WERI-Rb-1 (cell line): ENCODE measurements around the gene NANOG.
"Not testable (repeated sequence)": the region's sequence is repeated elsewhere in the genome, so short reads cannot be mapped to it uniquely, and the experiment has no call there.

ENCODE experiments used
- DNase-seq: peaks from one replicate; pipeline ENCODE4 v3.0.0-alpha.2; 2020
- H3K27ac ChIP-seq: fragments of 250-450 bp; sonication (Bioruptor Pico); 2 replicates; pipeline ENCODE4 v1.5.1; 2020; ENCODE audit warnings: mild to moderate bottlenecking, moderate library complexity
- H3K27me3 ChIP-seq: fragments of 250-450 bp; sonication (Bioruptor Pico); 2 replicates; pipeline ENCODE4 v1.5.1; 2021; ENCODE audit warnings: mild to moderate bottlenecking, low read depth, moderate library complexity; ENCODE audit not compliant: insufficient read depth, severe bottlenecking
- H3K36me3 ChIP-seq: fragments of 250-450 bp; sonication (Bioruptor Pico); 2 replicates; pipeline ENCODE4 v1.5.1; 2020; ENCODE audit warnings: mild to moderate bottlenecking, moderate library complexity
- H3K4me3 ChIP-seq: 2 replicates; pipeline ENCODE4 v1.5.1; 2011; ENCODE audit warnings: low read depth, mild to moderate bottlenecking, control low read depth, low read length
- H3K9me3 ChIP-seq: fragments of 250-450 bp; sonication (Bioruptor Pico); 2 replicates; pipeline ENCODE4 v1.5.1; 2021; ENCODE audit warnings: mild to moderate bottlenecking, moderate library complexity; ENCODE audit not compliant: severe bottlenecking
- TF ChIP-seq, protein P1 (sequence below): IDR thresholded peaks from 2 replicates; pipeline ENCODE4 v1.5.1; 2011; ENCODE audit warnings: low read depth, mild to moderate bottlenecking, control low read depth, inconsistent platforms, low read length

NANOG gene

DNA sequence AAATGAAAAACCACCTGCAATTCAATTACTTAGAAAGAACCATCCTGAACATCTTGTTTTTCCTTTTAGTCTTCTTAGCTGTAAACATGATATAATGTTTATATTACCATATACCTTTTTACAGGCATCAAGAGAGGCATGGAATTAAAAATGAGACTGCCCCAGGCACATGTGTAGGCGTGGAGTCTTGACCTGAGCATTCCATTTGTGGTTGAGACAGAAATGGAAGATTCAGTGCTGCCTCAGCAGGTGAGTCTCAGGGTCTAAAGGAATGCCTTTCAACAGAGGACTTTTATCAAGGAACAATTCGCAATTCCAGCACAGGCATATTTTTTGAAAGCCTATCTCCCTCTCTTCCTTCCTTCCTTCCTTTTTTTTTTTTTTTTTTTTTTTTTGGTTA is 32.2 kb upstream of the NANOG start:
- Histone ChIP-seq H3K27ac (no peak overlapping the region), H3K9me3 (no peaks in the 10 kb centered on the region), H3K4me3 (no peak overlapping the region), H3K27me3 (no peaks in the 10 kb centered on the region), H3K36me3 (no peaks in the 10 kb centered on the region)
- TF ChIP-seq, protein P1, sequence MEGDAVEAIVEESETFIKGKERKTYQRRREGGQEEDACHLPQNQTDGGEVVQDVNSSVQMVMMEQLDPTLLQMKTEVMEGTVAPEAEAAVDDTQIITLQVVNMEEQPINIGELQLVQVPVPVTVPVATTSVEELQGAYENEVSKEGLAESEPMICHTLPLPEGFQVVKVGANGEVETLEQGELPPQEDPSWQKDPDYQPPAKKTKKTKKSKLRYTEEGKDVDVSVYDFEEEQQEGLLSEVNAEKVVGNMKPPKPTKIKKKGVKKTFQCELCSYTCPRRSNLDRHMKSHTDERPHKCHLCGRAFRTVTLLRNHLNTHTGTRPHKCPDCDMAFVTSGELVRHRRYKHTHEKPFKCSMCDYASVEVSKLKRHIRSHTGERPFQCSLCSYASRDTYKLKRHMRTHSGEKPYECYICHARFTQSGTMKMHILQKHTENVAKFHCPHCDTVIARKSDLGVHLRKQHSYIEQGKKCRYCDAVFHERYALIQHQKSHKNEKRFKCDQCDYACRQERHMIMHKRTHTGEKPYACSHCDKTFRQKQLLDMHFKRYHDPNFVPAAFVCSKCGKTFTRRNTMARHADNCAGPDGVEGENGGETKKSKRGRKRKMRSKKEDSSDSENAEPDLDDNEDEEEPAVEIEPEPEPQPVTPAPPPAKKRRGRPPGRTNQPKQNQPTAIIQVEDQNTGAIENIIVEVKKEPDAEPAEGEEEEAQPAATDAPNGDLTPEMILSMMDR, result no peak
- DNase-seq, result no peak

DNA sequence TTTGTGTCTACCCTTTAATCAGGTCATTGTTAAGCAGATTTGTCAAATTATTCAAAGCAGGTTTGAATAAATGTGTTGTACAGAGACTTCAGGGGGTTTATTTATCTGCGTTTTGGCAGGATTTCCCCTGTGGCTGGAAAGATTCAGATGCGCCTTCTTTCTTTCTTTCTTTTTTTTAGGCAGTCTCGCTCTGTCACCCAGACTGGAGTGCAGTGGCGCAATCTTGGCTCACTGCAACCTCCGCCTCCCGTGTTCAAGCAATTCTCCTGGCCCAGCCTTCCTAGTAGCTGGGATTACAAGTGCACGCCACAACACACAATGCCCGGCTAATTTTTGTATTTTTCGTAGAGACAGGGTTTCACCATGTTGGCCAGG is 30.4 kb upstream of the NANOG start:
- no peaks in the 10 kb centered on the region for H3K36me3 ChIP-seq
- H3K27ac ChIP-seq, result no peak overlapping the region
- no peaks in the 10 kb centered on the region for H3K9me3 ChIP-seq
- no peaks in the 10 kb centered on the region for H3K27me3 ChIP-seq
- DNase-seq, result no peak
- TF ChIP-seq, protein P1, result no peak
- no peak overlapping the region for H3K4me3 ChIP-seq

DNA sequence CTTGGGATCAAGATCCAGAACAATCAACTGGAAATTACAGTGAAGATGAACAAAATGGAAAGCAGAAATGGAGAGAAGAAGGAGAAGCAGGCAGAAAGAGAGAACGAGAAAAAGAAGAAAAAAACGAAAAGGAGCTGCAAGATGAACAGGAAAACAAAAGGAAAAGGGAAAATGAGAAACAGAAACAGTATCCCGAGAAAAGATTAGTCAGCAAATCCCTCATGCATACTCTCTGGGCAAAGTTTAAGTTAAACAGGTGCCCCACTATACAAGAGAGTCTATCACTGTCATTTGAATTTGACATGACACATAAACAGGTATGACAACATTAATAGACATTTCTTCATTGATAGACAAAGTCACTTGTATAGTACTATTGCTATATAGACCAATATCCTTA is 19.2 kb upstream of the NANOG start:
- Histone ChIP-seq H3K27ac (no peak overlapping the region), H3K27me3 (no peaks in the 10 kb centered on the region), H3K9me3 (no peaks in the 10 kb centered on the region), H3K36me3 (no peaks in the 10 kb centered on the region), H3K4me3 (no peak overlapping the region)
- DNase-seq, result no peak
- TF ChIP-seq, protein P1, result no peak

DNA sequence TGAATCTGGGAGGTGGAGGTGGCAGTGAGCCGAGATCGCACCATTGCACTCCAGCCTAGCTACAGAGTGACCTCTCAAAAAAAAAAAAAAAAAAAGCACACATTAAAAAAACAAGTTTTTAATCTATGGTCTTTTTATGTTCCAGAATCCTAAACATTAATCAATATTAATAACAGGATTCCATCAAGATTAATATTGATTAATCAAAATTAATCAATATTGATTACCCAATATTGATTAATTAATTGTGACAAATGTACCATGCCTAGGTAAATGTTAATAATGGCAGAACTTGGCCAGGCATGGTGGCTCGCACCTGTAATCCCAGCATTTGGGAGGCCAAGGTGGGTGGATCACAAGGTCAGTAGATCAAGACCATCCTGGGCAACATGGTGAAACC is 7.9 kb upstream of the NANOG start:
- H3K36me3 ChIP-seq, result no peaks in the 10 kb centered on the region
- H3K27me3 ChIP-seq, result no peaks in the 10 kb centered on the region
- TF ChIP-seq, protein P1, result no peak
- no peak for DNase-seq
- H3K27ac ChIP-seq, result no peak overlapping the region
- no peaks in the 10 kb centered on the region for H3K9me3 ChIP-seq
- H3K4me3 ChIP-seq, result no peak overlapping the region

DNA sequence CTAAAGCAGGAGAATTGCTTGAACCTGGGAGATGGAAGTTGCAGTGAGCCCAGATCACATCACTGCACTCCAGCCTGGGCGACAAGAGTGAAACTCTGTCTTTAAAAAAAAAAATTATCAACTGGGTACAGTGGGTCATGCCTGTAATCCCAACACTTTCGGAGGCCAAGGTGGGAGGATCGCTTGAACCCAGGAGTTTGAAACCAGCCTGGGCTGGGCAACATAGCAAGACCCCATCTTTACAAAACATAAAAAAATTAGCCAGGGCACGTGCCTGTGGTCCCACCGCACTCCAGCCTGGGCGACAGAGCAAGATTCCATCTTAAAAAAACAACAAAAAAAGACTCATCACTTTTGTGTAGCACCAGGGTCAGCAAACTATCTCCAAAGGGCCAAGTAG is 7.1 kb upstream of the NANOG start:
- no peak overlapping the region for H3K27ac ChIP-seq
- DNase-seq, result no peak
- H3K27me3 ChIP-seq, result no peaks in the 10 kb centered on the region
- TF ChIP-seq, protein P1, result no peak
- no peak overlapping the region for H3K4me3 ChIP-seq
- H3K9me3 ChIP-seq, result no peaks in the 10 kb centered on the region
- H3K36me3 ChIP-seq, result no peaks in the 10 kb centered on the region

DNA sequence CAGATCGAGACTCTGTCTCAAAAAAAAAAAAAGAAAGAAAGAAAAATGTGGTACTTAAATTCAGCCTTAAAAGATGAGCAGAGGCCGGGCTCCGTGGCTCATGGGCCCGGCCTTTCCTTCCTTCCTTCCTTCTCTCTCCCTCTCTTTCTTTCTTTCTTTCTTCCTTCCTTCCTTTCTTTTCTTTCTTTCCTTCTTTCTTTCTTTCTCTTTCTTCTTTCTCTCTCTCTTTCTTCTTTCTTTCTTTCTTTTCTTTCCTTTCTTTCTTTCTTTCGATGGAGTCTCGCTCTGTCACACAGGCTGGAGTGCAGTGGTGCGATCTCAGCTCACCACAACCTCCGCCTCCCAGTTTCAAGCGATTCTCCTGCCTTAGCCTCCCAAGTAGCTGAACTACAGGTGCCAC is 5.8 kb upstream of the NANOG start:
- not testable (repeated sequence) for H3K4me3 ChIP-seq, H3K9me3 ChIP-seq, DNase-seq, H3K27me3 ChIP-seq, H3K27ac ChIP-seq, H3K36me3 ChIP-seq
